Osteoblast (primary cell): ENCODE measurements around the gene NCBP2L. TPM values are rescaled to one million over a fixed set of nuclear protein-coding genes. Genes with fewer than 3 reads are reported as not detected.

Source experiments
- DNase-seq: peaks from one replicate; pipeline ENCODE4 v3.0.0; 2011; ENCODE audit warnings: low spot score, mixed read lengths; ENCODE audit not compliant: insufficient read length; ENCODE audit errors: missing footprints
- H2AFZ ChIP-seq: 2 replicates; pipeline ENCODE4 v1.6.0; 2011; ENCODE audit warnings: mild to moderate bottlenecking, low read length
- H3K27ac ChIP-seq: 2 replicates; pipeline ENCODE4 v1.5.1; 2011; ENCODE audit warnings: mild to moderate bottlenecking, low read depth, low read length, moderate library complexity
- H3K27me3 ChIP-seq: 2 replicates; pipeline ENCODE4 v1.6.0; 2012; ENCODE audit warnings: mild to moderate bottlenecking, control low read depth, inconsistent platforms, low read length, moderate library complexity; ENCODE audit not compliant: insufficient read depth
- H3K36me3 ChIP-seq: 2 replicates; pipeline ENCODE4 v1.5.1; 2011; ENCODE audit warnings: mild to moderate bottlenecking, low read length, control low read depth, moderate library complexity; ENCODE audit not compliant: insufficient read depth
- H3K4me1 ChIP-seq: 2 replicates; pipeline ENCODE4 v1.5.1; 2011; ENCODE audit warnings: mild to moderate bottlenecking, low read length, control low read depth, moderate library complexity; ENCODE audit not compliant: insufficient read depth
- H3K4me2 ChIP-seq: 2 replicates; pipeline ENCODE4 v1.6.0; 2011; ENCODE audit warnings: mild to moderate bottlenecking, low read length; ENCODE audit not compliant: insufficient read depth
- H3K4me3 ChIP-seq: fragments of 200-600 bp; sonication (generic); 3 replicates; pipeline ENCODE4 v1.5.1; 2012; ENCODE audit warnings: mild to moderate bottlenecking, low read length, inconsistent platforms; ENCODE audit not compliant: insufficient read depth
- H3K79me2 ChIP-seq: 2 replicates; pipeline ENCODE4 v1.6.0; 2012; ENCODE audit warnings: mild to moderate bottlenecking, low read length, control low read depth, inconsistent platforms; ENCODE audit not compliant: insufficient read depth
- H3K9me3 ChIP-seq: 2 replicates; pipeline ENCODE4 v1.5.1; 2011; ENCODE audit warnings: low read depth, low read length, control low read depth
- H4K20me1 ChIP-seq: 2 replicates; pipeline ENCODE4 v1.6.0; 2012; ENCODE audit warnings: mild to moderate bottlenecking, low read length, control low read depth; ENCODE audit not compliant: insufficient read depth
- total RNA-seq: library from RNA; depleted of rRNA; stranded (reverse); fragments of >200 nt; gene quantifications from 2 replicates; pipeline ENCODE4 v1.2.3, GENCODE V29; 2012
- TF ChIP-seq, protein P1 (sequence below): IDR thresholded peaks from 2 replicates; pipeline ENCODE4 v1.5.1; 2011; ENCODE audit warnings: mild to moderate bottlenecking, low read depth, low read length, moderate library complexity; ENCODE audit errors: extremely low read depth

NCBP2L gene
- total RNA-seq, 1 donor: not detected

DNA sequence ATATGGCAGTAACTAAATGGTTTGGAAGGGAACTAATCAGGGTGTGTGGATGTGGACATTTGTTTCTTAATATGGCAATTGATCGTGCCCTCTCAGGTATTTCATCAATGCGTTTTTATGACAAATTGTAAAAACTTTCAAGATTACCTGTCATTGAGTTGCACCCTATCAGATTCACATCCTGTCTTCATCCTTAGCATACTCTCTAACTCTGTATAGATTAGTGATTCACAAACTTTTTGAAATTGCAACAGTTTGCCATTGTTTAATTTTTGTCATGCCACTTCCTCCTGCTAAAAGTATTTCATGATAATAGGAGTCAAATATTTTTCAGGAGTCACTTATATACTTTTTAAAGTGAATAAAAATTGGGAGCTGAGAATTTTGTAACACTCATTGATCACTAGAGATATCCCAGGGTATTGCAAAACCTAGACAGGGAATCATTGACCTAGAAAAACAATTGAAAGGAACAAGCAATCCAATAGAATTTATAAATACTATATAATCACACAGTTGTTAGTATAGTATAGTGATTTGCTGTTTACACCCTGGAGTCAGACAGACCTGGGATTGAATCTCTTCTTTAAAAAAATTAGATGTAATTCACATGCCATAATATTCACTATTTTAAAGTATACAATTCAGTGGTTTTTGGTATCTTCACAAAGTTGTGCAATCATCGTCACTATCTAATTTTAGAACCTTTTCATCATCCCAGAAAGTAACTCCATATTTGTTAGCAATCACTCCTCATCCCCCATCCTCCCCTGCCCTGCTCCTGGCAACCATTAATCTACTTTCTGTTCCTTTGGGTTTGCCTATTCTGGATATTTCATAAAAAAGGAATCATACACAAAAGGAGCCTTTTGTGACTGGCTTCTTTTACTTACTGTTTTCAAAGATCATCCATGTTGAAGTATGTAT lies 57.0 kb downstream of the NCBP2L start:
- Histone ChIP-seq H3K27me3 (peaks cover 9% of the 10 kb centered on the region), H3K27ac (no peak overlapping the region), H4K20me1 (no peaks in the 10 kb centered on the region), H3K4me2 (no peak overlapping the region), H3K9me3 (no peaks in the 10 kb centered on the region), H3K36me3 (no peaks in the 10 kb centered on the region), H3K79me2 (peaks cover 8% of the 10 kb centered on the region), H3K4me1 (no peaks in the 10 kb centered on the region), H3K4me3 (no peak overlapping the region), H2AFZ (no peak overlapping the region)
- TF ChIP-seq, protein P1, sequence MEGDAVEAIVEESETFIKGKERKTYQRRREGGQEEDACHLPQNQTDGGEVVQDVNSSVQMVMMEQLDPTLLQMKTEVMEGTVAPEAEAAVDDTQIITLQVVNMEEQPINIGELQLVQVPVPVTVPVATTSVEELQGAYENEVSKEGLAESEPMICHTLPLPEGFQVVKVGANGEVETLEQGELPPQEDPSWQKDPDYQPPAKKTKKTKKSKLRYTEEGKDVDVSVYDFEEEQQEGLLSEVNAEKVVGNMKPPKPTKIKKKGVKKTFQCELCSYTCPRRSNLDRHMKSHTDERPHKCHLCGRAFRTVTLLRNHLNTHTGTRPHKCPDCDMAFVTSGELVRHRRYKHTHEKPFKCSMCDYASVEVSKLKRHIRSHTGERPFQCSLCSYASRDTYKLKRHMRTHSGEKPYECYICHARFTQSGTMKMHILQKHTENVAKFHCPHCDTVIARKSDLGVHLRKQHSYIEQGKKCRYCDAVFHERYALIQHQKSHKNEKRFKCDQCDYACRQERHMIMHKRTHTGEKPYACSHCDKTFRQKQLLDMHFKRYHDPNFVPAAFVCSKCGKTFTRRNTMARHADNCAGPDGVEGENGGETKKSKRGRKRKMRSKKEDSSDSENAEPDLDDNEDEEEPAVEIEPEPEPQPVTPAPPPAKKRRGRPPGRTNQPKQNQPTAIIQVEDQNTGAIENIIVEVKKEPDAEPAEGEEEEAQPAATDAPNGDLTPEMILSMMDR: no peak
- DNase-seq: no peak

DNA sequence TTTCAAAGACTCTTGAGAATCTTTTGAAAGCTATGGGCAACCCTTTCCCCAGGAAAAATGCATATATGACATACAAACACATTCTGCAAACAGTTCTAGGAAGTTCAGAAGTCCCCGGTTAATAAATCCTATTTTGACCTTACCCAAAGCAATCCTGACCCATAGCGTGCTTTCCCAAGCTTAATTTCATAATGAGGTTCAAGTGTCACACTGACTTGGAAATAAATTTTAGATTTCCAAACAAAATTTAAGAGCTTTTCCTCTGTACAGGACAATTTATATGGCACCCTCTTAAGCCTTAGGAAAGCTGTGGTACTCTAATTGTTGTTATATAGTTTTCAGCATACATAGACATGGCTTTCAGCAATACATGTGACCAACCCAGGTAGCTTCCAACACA lies 59.4 kb downstream of the NCBP2L start:
- TF ChIP-seq, protein P1: no peak
- no peak overlapping the region for H3K27ac ChIP-seq

DNA sequence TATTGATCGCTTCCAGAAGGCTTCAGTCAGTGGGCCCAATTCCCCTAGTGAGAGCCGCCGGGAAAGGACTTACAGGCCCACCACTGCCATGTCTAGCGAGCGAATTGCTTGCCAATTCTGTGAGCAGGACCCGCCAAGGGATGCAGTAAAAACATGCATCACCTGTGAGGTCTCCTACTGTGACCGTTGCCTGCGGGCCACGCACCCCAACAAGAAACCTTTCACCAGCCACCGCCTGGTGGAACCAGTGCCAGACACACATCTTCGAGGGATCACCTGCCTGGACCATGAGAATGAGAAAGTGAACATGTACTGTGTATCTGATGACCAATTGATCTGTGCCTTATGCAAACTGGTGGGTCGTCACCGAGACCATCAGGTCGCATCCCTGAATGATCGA lies 63.4 kb downstream of the NCBP2L start:
- DNase-seq: no peak
- H3K79me2 ChIP-seq: no peaks in the 10 kb centered on the region
- H3K9me3 ChIP-seq: no peaks in the 10 kb centered on the region
- peaks cover 8% of the 10 kb centered on the region for H3K36me3 ChIP-seq
- peaks cover 3% of the 10 kb centered on the region for H3K27me3 ChIP-seq
- H3K4me1 ChIP-seq: no peaks in the 10 kb centered on the region
- TF ChIP-seq, protein P1: no peak
- no peak overlapping the region for H3K4me2 ChIP-seq
- H3K4me3 ChIP-seq: no peak overlapping the region
- H2AFZ ChIP-seq: no peak overlapping the region
- no peak overlapping the region for H3K27ac ChIP-seq
- no peaks in the 10 kb centered on the region for H4K20me1 ChIP-seq

More for the DNA sequence above, 59.4 kb downstream of the NCBP2L start:
- H3K9me3 ChIP-seq: no peaks in the 10 kb centered on the region
- no peak overlapping the region for H2AFZ ChIP-seq
- H3K4me1 ChIP-seq: no peaks in the 10 kb centered on the region
- no peak overlapping the region for H3K4me3 ChIP-seq
- H3K36me3 ChIP-seq: peaks cover 8% of the 10 kb centered on the region
- H3K4me2 ChIP-seq: no peak overlapping the region
- no peak for DNase-seq
- no peaks in the 10 kb centered on the region for H3K79me2 ChIP-seq
- H3K27me3 ChIP-seq: peaks cover 3% of the 10 kb centered on the region
- no peaks in the 10 kb centered on the region for H4K20me1 ChIP-seq

DNA sequence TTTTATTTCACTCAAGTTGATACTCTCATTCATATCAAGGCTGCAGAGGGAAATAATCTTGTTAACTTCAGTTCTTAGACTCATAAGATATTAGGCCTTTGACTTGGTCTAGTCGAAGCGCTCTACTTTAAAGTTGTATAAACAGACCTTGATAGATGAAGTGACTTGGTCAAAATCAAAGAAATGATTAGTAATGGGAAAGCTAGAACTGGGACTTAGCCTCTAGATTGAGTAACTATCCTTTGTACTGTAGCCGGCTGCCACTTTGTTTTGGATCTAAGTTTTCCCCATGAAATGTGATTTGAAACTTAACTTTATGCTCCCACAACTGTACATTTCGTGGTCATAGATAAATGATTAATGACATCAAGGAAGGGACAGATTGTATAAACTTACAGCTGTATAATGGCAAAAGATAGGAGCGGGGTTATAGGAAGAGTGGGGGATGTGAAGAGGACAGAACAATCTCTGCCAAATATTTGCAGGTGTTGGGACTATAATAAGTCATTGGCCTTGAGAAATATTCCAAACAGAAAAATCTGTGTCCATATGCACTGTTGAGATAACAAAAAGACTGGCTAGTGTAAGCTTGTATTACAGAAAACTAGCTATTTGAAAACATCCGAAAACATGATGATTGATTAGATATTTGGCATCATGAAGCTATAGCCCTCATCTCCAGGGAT lies 65.3 kb downstream of the NCBP2L start:
- no peak overlapping the region for H3K27ac ChIP-seq
- TF ChIP-seq, protein P1: no peak
- peaks cover 3% of the 10 kb centered on the region for H3K27me3 ChIP-seq
- no peaks in the 10 kb centered on the region for H3K79me2 ChIP-seq
- H3K36me3 ChIP-seq: peaks cover 8% of the 10 kb centered on the region
- no peaks in the 10 kb centered on the region for H3K4me1 ChIP-seq
- H4K20me1 ChIP-seq: no peaks in the 10 kb centered on the region
- H3K4me2 ChIP-seq: no peak overlapping the region
- DNase-seq: no peak
- H3K4me3 ChIP-seq: no peak overlapping the region
- no peaks in the 10 kb centered on the region for H3K9me3 ChIP-seq
- no peak overlapping the region for H2AFZ ChIP-seq
